Islet of Langerhans (tissue), 1 donor: Measurements from ENCODE around the gene C20orf96.
"Not testable (repeated sequence)": the region's sequence is repeated elsewhere in the genome, so short reads cannot be mapped to it uniquely, and the experiment has no call there.

ENCODE experiments used
- FAIRE-seq: peaks from one replicate; lab custom pipeline; 2011; peaks lifted over from hg19 to GRCh38; lab: Jason Lieb, UNC

Gene C20orf96

DNA sequence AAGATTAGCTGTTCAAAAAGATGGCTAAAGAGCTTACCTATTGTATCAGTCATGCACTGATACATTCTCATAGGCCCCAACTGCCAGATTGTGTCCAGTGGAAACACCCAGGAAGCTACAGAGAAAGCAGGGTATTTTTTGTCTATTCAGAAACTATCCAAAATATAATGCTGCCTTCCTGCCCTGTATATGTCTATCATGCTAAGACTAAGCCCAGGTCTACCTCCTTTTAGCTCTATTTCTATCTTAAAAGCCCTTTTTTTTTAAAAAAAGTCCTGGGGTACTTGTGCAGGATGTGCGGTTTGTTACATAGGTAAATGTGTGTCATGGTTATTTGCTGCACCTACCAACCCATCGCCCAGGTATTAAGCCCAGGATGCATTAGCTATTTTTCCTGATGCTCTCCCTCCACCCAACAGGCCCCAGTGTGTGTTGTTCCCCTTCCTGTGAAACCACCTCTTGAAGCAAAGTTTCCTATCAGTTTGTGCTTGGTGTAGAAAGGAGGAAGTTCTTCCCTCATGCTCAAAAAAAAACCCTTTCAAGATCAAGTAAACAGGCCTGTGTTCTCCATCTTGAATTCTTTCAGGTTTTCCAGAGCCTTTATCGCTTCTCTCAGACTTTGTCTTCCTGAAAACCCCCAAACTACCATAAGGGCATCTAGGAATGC, 63.0 kb downstream of the C20orf96 start:
- FAIRE-seq, result no peak

DNA sequence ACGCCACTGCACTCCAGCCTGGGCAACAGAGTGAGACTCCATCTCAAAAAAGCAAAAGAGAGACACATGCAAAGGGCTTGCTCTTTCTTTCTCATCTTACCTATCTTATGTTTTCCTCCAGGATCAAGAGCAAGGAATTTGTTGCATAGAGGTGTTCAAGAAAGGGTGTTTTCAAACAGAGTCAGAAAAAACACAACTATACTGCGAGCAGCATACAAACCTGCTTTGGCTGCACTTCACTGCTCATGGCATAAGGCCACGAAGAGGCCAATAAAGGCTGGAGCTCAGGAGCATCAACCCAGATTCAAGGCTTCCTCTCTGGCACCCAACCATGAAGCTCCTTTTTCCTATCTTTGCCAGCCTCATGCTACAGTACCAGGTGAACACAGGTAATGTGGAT, 63.6 kb downstream of the C20orf96 start, which contains the start of gene DEFB129:
DEFB129 (plus strand) TSS at position 301 of the 400 bp plus-strand sequence; CDS start at position 332, 31 bp downstream.
- no peak for FAIRE-seq

DNA sequence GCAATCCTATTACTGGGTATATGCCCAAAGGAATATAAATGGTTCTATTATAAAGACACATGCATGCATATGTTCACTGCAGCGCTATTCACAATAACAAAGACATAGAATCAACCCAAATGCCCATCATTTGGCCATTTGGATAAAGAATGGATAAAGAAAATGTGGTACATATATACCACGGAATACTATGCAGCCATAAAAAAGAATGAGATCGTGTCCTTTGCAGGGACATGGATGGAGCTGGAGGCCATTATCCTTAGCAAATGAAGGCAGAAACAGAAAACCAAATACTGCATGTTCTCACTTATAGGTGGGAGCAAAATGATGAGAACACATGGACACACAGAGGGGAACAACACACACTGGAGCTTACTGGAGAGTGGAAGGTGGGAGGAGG, 64.7 kb downstream of the C20orf96 start:
- not testable (repeated sequence) for FAIRE-seq

DNA sequence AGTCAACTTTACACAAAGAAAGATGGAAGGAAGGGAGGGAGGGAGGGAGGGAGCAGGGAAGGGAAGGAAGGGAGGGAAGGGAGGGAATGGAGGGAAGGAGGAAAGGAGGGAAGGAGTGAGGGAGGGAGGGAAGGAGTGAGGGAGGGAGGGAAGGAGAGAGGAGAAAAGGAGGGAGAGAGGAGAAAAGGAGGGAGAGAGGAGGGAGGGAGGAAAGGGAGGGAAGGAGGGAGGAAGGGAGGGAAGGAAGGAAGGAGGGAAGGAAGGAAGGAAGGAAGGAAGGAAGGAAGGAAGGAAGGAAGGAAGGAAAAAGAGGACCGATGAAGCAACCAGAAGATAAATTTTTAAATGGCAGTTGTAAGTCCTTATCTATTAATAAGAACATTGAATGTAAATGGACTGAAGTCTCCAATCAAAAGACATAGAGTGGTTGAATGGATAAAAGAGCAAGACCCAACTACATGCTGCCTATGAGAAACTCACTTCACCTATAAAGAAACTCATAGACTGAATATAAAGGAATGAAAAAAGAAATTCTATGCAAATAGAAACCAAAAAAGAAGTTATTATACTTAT, 69.2 kb downstream of the C20orf96 start:
- FAIRE-seq, result no peak
